Stimulated activated CD4-positive, alpha-beta T cell treated with anti-CD3 and anti-CD28 coated beads, Interleukin-15, amount 100 ng/mL, for 1 hour (primary cell): ENCODE measurements around the gene STOM.
"Not testable (repeated sequence)": the region's sequence is repeated elsewhere in the genome, so short reads cannot be mapped to it uniquely, and the experiment has no call there.

Source experiments
- DNase-seq, 2 donors: peaks; one replicate each; pipeline ENCODE4 v3.0.0-alpha.2; 2020; ENCODE audit warnings: low read depth in 1 of 2, low spot score in 1 of 2

The STOM gene

GRCh38 chr9:121369595-121370265 lies at the start of gene STOM:
STOM (minus strand) TSS chr9:121370250; CDS start chr9:121370187, 63 bp downstream.
- peak in 1 of 2 donors; percentile 35 for DNase-seq

- no peak for DNase-seq
Measured at GRCh38 chr9:121411993-121412392, 41.9 kb upstream of the STOM start.

GRCh38 chr9:121405899-121406298 lies 35.8 kb upstream of the STOM start:
- DNase-seq, result no peak

- no peak for DNase-seq
Measured at GRCh38 chr9:121404906-121405305, 34.9 kb upstream of the STOM start.

GRCh38 chr9:121399883-121400607 lies 30.0 kb upstream of the STOM start:
- no peak for DNase-seq

- DNase-seq, result no peak
Measured at GRCh38 chr9:121399126-121399882, 29.3 kb upstream of the STOM start.

GRCh38 chr9:121398374-121398773 lies 28.3 kb upstream of the STOM start:
- DNase-seq, result no peak

GRCh38 chr9:121397277-121397676 lies 27.2 kb upstream of the STOM start:
- DNase-seq, result not testable (repeated sequence)

GRCh38 chr9:121395558-121395957 lies 25.5 kb upstream of the STOM start:
- no peak for DNase-seq

- DNase-seq, result no peak
Measured at GRCh38 chr9:121394292-121394691, 24.2 kb upstream of the STOM start.

GRCh38 chr9:121393318-121393717 lies 23.3 kb upstream of the STOM start:
- no peak for DNase-seq

- no peak for DNase-seq
Measured at GRCh38 chr9:121390372-121390771, 20.3 kb upstream of the STOM start.

GRCh38 chr9:121388140-121388905 lies 18.3 kb upstream of the STOM start:
- DNase-seq, result no peak

- DNase-seq, result no peak
Measured at GRCh38 chr9:121386442-121387175, 16.6 kb upstream of the STOM start.

- no peak for DNase-seq
Measured at GRCh38 chr9:121383715-121384114, 13.7 kb upstream of the STOM start.

GRCh38 chr9:121380846-121381245 lies 10.8 kb upstream of the STOM start:
- no peak for DNase-seq

- no peak for DNase-seq
Measured at GRCh38 chr9:121376214-121376830, 6.3 kb upstream of the STOM start.

- no peak for DNase-seq
Measured at GRCh38 chr9:121373011-121373729, 3.1 kb upstream of the STOM start.

GRCh38 chr9:121372239-121373010 lies 2.4 kb upstream of the STOM start:
- DNase-seq, result no peak
